Natural killer cell treated with Interleukin-12 subunit alpha and Interleukin-12 subunit beta and Interleukin-15 and Interleukin-18, amount 100 ng/mL, for 72 hours (primary cell): Measurements from ENCODE around the gene CC2D2A. TPM values are rescaled to one million over a fixed set of nuclear protein-coding genes. Genes with fewer than 3 reads are reported as not detected.

Experiments used
- ATAC-seq, 2 donors: fragments of 150-1000 bp; cut with Tn5 transposase in 1 of 2; sonication (Bioruptor Pico), chemical (Tn5 transposase) in 1 of 2; 2 replicates each; pipeline ENCODE4 v1.10.0; 2021
- DNase-seq: peaks from one replicate; pipeline ENCODE4 v3.0.0; 2022; ENCODE audit warnings: low spot score
- H3K27ac Mint-ChIP-seq, 2 donors: 1 replicate in 1 of 2; 2 replicates in 1 of 2; pipeline ENCODE4 v1.8.0; 2022; ENCODE audit warnings: mixed read lengths in 2 of 2, mild to moderate bottlenecking in 1 of 2, moderate library complexity in 1 of 2
- H3K27me3 Mint-ChIP-seq, 2 donors: 1 replicate in 1 of 2; 2 replicates in 1 of 2; pipeline ENCODE4 v1.8.0; 2022; ENCODE audit warnings: mixed read lengths in 2 of 2
- H3K36me3 Mint-ChIP-seq: one replicate; pipeline ENCODE4 v1.8.0; 2022; ENCODE audit warnings: mixed read lengths
- H3K4me1 Mint-ChIP-seq, 2 donors: 1 replicate in 1 of 2; 2 replicates in 1 of 2; pipeline ENCODE4 v1.8.0; 2022; ENCODE audit warnings: low read depth in 2 of 2, mixed read lengths in 2 of 2, mild to moderate bottlenecking in 1 of 2
- H3K4me3 Mint-ChIP-seq: one replicate; pipeline ENCODE4 v1.8.0; 2022; ENCODE audit warnings: mixed read lengths
- H3K9me3 Mint-ChIP-seq: 2 replicates; pipeline ENCODE4 v1.8.0; 2022; ENCODE audit warnings: mixed read lengths
- total RNA-seq, 2 donors: library from RNA; stranded (reverse); gene quantifications; one replicate each; pipeline ENCODE4 v1.2.3, GENCODE V29; 2022

CC2D2A gene
- total RNA-seq, 2 donors from 2014 or later, result not detected

DNA sequence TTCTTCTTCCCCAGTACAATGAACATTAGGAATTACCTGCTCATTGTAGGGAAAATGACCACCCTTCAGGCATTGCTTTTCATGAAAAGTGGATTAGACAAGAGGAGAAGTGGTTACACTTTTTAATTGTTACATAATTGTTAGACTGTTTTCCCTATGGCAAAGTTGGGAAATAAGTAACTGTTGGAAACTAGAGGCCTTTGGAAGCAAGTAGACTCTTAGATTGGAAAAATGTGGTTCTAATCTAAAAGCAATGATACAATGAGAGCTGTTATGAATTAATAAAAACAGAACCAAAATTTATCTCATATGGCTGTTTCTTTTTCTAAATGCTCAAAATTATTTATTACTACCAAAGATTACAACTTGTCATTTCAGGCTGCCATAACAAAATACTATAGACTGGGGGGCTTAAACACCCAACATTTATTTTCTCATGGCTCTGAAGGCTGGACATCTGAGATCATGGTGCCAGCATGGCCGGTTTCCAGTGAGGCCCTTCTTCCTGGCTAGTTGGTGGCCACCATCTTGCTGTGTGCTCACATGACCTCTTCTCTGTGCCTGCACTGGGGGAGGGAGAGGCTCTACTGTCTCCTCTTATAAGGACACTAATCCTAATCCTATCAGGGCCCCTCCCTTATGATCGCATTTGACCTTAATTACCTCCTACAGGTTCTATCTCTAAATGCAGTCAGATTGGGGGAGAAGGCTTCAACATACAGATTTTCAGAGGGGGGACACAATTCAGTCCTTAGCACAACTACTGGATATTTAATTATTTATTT, 12.5 kb downstream of the CC2D2A start:
- Mint-ChIP-seq H3K9me3 (no peaks in the 10 kb centered on the region), H3K27ac (no peak overlapping the region), H3K4me1 (no peaks in the 10 kb centered on the region), H3K36me3 (peaks cover 6% of the 10 kb centered on the region), H3K27me3 (peaks cover 6% of the 10 kb centered on the region in 2 donors), H3K4me3 (no peak overlapping the region)
- DNase-seq (no peak), ATAC-seq (no peak)

DNA sequence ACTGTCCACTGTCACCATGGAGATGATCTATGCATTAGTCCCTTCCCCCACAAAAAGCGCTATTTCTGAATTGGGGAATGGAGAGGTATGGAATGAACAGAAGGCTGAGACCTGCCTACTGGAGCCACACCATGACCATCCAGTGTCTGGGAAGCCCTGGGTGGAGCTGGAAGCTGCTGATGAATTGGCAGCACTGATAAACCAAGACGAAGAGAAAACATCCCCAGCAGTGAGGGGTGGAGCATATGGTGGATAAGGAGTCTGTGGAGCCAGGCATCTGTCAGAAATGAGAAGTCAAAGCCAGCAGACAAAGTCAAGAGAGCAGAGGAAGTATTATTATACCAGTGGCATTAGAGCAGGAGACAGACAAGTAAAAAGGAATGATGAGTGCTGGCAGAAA, 13.2 kb downstream of the CC2D2A start:
- no peak overlapping the region for H3K4me3 Mint-ChIP-seq
- H3K4me1 Mint-ChIP-seq, result no peaks in the 10 kb centered on the region
- peaks cover 12% of the 10 kb centered on the region for H3K36me3 Mint-ChIP-seq
- H3K27ac Mint-ChIP-seq, result no peak overlapping the region
- peaks cover 6 to 12% of the 10 kb centered on the region in 2 donors for H3K27me3 Mint-ChIP-seq
- ATAC-seq (no peak), DNase-seq (no peak)
- H3K9me3 Mint-ChIP-seq, result no peaks in the 10 kb centered on the region

DNA sequence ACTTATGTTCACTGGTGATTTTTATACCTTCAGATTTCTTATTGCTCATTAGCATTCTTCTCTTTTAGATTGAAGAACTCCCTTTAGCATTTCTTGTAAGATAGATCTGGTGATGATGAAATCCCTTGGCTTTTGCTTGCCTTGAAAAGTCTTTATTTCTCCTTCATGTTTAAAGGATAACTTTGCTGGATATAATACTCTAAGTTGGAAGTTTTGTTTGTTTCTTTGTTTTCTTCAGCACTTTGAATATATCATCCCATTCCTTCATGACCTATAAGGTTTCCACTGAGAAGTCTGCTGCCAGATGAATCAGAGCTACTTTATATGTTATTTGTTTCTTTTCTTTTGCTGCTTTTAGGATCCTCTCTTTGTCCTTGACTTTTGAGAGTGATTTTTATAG, 18.5 kb downstream of the CC2D2A start:
- Mint-ChIP-seq H3K4me3 (no peak overlapping the region), H3K36me3 (peaks cover 32% of the 10 kb centered on the region), H3K4me1 (no peaks in the 10 kb centered on the region), H3K27me3 (peaks cover 13 to 15% of the 10 kb centered on the region in 2 donors), H3K9me3 (peaks cover 4% of the 10 kb centered on the region), H3K27ac (no peak overlapping the region)
- ATAC-seq (no peak), DNase-seq (no peak)

DNA sequence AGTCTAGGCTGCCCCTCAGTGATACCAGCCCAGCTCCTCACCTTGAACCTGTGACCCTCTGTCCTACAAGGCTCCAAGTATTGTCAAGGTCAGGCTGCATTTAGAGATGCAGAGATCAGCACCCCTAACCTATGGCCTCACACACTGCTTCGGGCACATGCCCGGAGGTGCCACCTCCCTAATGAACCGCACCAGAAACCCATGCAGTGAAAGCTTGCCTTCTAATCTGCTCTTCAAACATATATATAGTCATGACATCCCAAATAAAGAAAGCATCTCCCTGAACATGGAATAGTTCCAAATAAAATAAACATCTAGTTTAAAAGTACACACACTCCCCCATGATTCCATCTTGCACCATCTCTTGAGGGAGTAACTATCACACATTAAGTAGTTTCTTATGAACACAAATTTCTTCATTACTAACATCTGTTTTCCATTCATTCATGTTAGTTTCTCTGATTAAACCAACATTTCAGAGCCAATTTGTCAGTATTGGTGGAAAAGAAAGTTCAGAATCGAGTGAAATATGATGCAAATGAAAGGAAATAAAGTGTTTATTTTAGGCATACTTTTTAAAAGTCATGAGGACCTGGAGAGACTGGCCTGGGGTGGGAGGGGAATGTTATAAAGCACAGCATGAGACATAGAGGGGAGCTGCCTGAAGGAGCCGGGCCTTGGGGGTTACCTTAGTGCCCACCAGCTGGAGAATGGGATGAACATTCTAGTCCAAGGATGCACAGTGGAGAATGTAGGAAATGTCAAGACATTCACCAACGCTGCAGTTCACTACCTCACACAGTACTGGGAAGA, 19.2 kb downstream of the CC2D2A start:
- H3K9me3 Mint-ChIP-seq, result peaks cover 4% of the 10 kb centered on the region
- no peaks in the 10 kb centered on the region for H3K4me1 Mint-ChIP-seq
- H3K4me3 Mint-ChIP-seq, result no peak overlapping the region
- ATAC-seq (no peak), DNase-seq (no peak)
- no peak overlapping the region for H3K27ac Mint-ChIP-seq
- H3K36me3 Mint-ChIP-seq, result peaks cover 29% of the 10 kb centered on the region
- H3K27me3 Mint-ChIP-seq, result peaks cover 12 to 13% of the 10 kb centered on the region in 2 donors

DNA sequence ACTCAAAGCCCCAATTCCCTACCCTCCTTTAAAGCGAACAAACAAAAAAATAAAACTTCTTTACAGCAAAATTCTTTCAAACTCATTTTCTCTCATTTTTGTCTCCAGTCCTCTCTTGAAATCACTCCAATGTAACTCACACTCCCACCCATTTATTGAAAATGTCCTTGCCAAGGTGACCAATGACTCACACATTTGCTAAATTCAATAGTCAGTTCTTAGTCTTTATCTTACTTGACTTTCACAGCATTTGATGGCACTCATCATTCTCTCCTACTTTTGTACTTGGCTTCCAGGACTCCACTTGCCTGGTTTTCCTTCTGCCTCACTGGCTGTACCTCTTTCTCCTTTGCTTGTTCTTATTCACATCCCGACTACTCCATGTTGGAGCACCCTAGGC, 19.9 kb downstream of the CC2D2A start:
- peaks cover 4% of the 10 kb centered on the region for H3K9me3 Mint-ChIP-seq
- H3K4me1 Mint-ChIP-seq, result no peaks in the 10 kb centered on the region
- H3K36me3 Mint-ChIP-seq, result peaks cover 25% of the 10 kb centered on the region
- ATAC-seq (no peak), DNase-seq (no peak)
- no peak overlapping the region for H3K4me3 Mint-ChIP-seq
- H3K27ac Mint-ChIP-seq, result no peak overlapping the region
- peaks cover 9 to 10% of the 10 kb centered on the region in 2 donors for H3K27me3 Mint-ChIP-seq

DNA sequence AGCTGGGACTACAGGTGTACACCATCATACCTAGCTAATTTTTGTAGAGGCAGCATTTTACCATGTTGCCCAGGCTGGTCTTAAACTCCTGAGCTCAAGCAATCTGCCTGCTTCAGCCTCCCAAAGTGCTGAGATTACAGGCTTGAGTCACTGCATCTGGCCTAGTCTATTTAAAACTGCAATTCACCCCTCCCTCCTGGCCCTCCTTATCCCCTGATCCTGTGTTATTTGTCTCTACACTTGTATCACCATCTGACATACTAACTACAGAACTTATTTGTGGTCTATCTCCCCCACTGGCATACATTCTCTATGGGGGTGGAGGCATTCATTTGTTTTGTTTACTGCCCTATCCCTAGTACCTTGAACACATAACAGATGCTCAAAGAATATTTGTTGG, 23.7 kb downstream of the CC2D2A start:
- peaks cover 8% of the 10 kb centered on the region for H3K9me3 Mint-ChIP-seq
- no peak overlapping the region for H3K4me3 Mint-ChIP-seq
- peaks cover 16% of the 10 kb centered on the region for H3K36me3 Mint-ChIP-seq
- no peak overlapping the region for H3K27ac Mint-ChIP-seq
- H3K4me1 Mint-ChIP-seq, result no peaks in the 10 kb centered on the region
- ATAC-seq (no peak), DNase-seq (no peak)
- H3K27me3 Mint-ChIP-seq, result peaks cover 0 to 10% of the 10 kb centered on the region in 2 donors

DNA sequence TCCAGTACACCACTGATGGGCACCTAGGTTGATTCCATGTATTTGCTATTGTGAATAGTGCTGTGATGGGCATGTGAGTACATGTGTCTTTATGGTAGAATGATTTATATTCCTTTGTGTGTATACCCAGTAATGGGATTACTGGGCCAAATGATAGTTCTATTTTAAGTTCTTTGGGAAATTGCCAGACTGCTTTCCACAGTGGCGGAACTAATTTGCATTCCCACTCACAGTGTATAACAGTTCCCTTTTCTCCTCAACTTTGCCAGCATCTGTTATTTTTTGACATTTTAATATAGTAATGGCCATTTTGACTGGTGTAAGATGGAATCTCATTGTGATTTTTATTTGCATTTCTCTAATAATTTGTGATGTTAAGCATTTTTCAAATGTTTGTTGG, 25.9 kb downstream of the CC2D2A start:
- peaks cover 4% of the 10 kb centered on the region for H3K9me3 Mint-ChIP-seq
- no peak overlapping the region for H3K27ac Mint-ChIP-seq
- H3K4me3 Mint-ChIP-seq, result no peak overlapping the region
- no peaks in the 10 kb centered on the region for H3K36me3 Mint-ChIP-seq
- no peaks in the 10 kb centered on the region for H3K4me1 Mint-ChIP-seq
- no peak for DNase-seq
- no peak for ATAC-seq
- peaks cover 0 to 3% of the 10 kb centered on the region in 2 donors for H3K27me3 Mint-ChIP-seq

DNA sequence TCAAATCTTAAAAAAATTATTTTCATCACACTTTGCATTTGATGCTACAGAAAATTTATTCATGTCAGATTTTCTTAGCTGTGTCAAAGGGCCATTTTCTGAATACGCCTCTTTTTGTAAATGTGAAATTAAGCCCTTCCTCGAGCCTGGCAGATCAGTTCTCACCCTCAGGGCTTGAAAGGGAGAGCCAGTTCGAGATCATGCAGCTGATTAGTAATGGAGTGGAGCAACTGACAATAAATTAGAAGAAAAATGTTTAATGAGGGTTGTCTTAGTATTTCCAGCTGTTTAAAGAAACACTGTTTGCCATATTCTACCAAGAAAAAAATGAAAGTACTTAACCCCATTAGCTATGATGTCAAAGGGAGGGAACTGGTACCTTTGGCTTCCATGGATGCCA, 28.7 kb downstream of the CC2D2A start:
- peaks cover 0 to 4% of the 10 kb centered on the region in 2 donors for H3K4me1 Mint-ChIP-seq
- H3K27ac Mint-ChIP-seq, result no peak overlapping the region
- H3K36me3 Mint-ChIP-seq, result no peaks in the 10 kb centered on the region
- peaks cover 4% of the 10 kb centered on the region for H3K9me3 Mint-ChIP-seq
- H3K27me3 Mint-ChIP-seq, result peaks cover 0 to 3% of the 10 kb centered on the region in 2 donors
- H3K4me3 Mint-ChIP-seq, result no peak overlapping the region
- DNase-seq (no peak), ATAC-seq (no peak)

DNA sequence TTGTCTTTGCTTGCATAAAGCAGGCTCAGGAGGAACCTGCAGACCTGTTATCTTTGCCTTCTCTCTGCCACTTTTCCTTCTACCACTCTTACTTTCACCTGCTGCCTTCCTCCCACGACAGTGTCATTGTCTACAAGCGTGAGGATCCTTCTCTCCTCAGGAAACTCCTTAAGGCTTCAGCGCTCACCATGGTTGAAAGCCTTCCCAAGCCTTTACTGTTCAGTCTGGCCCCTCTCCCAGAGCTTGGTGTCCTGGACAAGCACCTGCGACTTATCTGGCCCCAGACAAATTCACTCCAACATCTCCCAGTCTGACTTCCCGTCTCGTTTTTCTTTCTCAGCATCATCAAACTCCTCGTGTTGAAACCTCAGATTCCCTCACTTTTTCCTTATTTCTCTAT, 31.0 kb downstream of the CC2D2A start:
- H3K27ac Mint-ChIP-seq, result no peak overlapping the region
- H3K4me3 Mint-ChIP-seq, result no peak overlapping the region
- no peak for DNase-seq
- peaks cover 4% of the 10 kb centered on the region for H3K9me3 Mint-ChIP-seq
- ATAC-seq, result no peak
- H3K36me3 Mint-ChIP-seq, result no peaks in the 10 kb centered on the region
- H3K27me3 Mint-ChIP-seq, result peaks cover 0 to 3% of the 10 kb centered on the region in 2 donors
- H3K4me1 Mint-ChIP-seq, result peaks cover 0 to 4% of the 10 kb centered on the region in 2 donors

DNA sequence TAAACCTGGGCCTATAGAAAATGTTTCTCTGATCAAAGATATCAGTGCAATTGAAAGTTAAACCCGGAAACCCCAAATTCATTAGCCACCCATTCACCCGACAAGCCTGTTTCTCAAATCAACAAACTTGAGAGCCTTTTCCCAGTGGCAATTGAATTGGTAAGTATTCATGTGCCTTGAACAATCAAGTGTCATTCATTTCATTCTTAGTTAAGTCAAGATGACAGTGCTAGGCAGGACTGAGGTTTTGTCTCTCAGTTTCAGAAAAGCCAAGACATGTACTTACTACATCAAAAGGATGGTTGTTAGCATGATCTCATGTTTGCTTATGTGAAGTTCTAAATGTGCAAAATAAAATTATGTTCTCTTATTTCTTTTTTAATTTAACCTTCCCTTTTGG, 32.3 kb downstream of the CC2D2A start:
- no peak for ATAC-seq
- no peaks in the 10 kb centered on the region for H3K36me3 Mint-ChIP-seq
- H3K4me3 Mint-ChIP-seq, result no peak overlapping the region
- no peak for DNase-seq
- peaks cover 0 to 4% of the 10 kb centered on the region in 2 donors for H3K4me1 Mint-ChIP-seq
- H3K9me3 Mint-ChIP-seq, result peaks cover 4% of the 10 kb centered on the region
- no peak overlapping the region for H3K27ac Mint-ChIP-seq
- peaks cover 0 to 3% of the 10 kb centered on the region in 2 donors for H3K27me3 Mint-ChIP-seq

DNA sequence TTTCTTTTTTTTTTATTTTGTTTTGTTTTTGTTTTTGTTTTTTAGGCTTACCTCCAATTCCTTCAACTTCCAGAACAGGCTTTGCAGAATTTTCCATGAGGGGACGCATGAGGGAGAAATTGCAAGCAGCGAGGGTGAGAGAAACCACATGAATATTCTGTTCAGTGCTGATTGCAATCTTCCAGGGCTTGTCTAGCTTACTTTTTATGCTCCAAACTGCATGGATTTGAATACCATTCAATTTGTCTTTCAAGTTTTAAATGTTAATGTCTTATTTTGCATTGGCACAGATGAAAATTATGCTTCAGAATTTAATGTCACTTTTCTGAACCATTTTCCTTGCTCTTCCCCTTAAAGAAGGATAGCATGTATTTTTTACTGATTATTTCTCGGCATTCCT, 32.7 kb downstream of the CC2D2A start:
- DNase-seq, result no peak
- Mint-ChIP-seq H3K27me3 (peaks cover 0 to 3% of the 10 kb centered on the region in 2 donors), H3K36me3 (no peaks in the 10 kb centered on the region), H3K4me3 (no peak overlapping the region), H3K4me1 (peaks cover 0 to 4% of the 10 kb centered on the region in 2 donors), H3K27ac (no peak overlapping the region), H3K9me3 (peaks cover 4% of the 10 kb centered on the region)
- ATAC-seq, result no peak

DNA sequence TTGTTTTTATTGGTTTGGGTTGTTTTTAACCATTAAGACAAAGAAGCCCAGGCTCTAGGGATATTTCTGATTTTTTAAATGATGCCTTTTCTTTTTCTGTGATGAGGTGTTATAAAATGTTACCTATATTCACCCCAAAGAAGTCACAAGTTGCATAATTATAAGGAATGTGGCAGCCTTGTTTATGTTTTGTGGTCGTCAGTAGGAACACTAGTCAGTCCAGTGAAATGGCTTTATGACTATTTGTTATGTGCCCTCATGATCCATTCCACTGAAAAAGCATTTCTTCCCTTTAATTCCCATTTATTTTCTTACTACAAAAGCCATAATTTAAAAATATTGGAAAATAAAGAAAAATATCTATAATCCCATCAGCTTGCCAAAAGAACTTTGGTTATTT, 34.4 kb downstream of the CC2D2A start:
- H3K9me3 Mint-ChIP-seq, result no peaks in the 10 kb centered on the region
- H3K27ac Mint-ChIP-seq, result no peak overlapping the region
- ATAC-seq (no peak), DNase-seq (no peak)
- H3K27me3 Mint-ChIP-seq, result no peaks in the 10 kb centered on the region
- H3K4me3 Mint-ChIP-seq, result no peak overlapping the region
- no peaks in the 10 kb centered on the region for H3K36me3 Mint-ChIP-seq
- peaks cover 0 to 4% of the 10 kb centered on the region in 2 donors for H3K4me1 Mint-ChIP-seq

DNA sequence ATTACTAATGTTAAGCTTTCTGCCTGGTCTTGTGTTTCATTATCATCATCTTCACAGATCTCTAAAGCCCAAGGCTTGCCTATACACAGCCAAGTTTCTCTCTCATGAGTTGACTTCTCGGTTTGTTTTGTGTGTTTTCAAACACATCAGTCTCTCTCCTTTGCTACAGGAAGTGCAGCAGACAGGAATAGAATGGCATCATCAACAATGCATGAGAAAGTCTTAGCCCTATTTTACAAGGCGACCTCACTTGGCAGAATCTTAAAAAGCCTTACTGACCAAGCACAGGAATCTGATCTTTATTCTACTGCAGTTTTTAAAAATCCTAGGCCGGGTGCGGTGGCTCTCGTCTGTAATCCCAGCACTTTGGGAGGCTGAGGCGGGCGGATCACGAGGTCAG, 36.8 kb downstream of the CC2D2A start:
- H3K4me3 Mint-ChIP-seq, result no peak overlapping the region
- H3K27ac Mint-ChIP-seq, result no peak overlapping the region
- no peaks in the 10 kb centered on the region for H3K36me3 Mint-ChIP-seq
- no peaks in the 10 kb centered on the region for H3K27me3 Mint-ChIP-seq
- no peak for ATAC-seq
- peaks cover 0 to under 1% of the 10 kb centered on the region in 2 donors for H3K4me1 Mint-ChIP-seq
- DNase-seq, result no peak
- H3K9me3 Mint-ChIP-seq, result no peaks in the 10 kb centered on the region

DNA sequence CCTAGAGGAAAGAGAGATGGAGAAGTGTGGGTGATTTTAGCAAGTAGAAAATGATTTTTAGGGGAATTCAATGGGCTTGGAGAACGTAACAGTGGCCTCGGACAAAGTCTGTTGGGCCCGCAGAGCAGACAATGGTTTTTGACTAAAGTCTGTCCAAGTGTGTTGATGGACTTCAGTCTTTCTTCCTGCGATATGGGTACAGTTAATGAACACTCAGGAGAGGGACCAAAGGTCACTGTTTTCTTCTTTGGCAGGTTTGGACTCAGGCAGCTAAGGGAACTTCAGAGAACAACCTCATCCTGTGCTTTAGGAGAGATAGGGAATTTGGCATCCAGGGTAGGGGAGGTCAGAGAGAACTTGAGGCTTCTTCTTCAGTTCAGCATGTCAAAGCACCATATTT, 38.0 kb downstream of the CC2D2A start:
- no peaks in the 10 kb centered on the region for H3K27me3 Mint-ChIP-seq
- no peaks in the 10 kb centered on the region for H3K9me3 Mint-ChIP-seq
- H3K36me3 Mint-ChIP-seq, result no peaks in the 10 kb centered on the region
- no peak overlapping the region for H3K4me3 Mint-ChIP-seq
- DNase-seq (no peak), ATAC-seq (no peak)
- no peak overlapping the region for H3K27ac Mint-ChIP-seq
- no peaks in the 10 kb centered on the region for H3K4me1 Mint-ChIP-seq
